NB4 (cell line): Measurements from ENCODE around the gene STRADA.

ENCODE experiments used
- MYC ChIP-seq: IDR thresholded peaks from 2 replicates; pipeline ENCODE4 v1.6.1; 2011; ENCODE audit warnings: low read depth, low read length
- POLR2A ChIP-seq: IDR thresholded peaks from 2 replicates; pipeline ENCODE4 v1.6.1; 2011; ENCODE audit warnings: mild to moderate bottlenecking; ENCODE audit not compliant: insufficient read length; ENCODE audit errors: extremely low read depth
- TF ChIP-seq, protein P1 (sequence below): IDR thresholded peaks from one replicate; pipeline ENCODE4 v1.5.1; 2012; ENCODE audit warnings: low read depth, low read length
- TF ChIP-seq, protein P2 (sequence below): IDR thresholded peaks from 2 replicates; pipeline ENCODE4 v1.6.1; 2011; ENCODE audit warnings: low read depth, low read length

DNA sequence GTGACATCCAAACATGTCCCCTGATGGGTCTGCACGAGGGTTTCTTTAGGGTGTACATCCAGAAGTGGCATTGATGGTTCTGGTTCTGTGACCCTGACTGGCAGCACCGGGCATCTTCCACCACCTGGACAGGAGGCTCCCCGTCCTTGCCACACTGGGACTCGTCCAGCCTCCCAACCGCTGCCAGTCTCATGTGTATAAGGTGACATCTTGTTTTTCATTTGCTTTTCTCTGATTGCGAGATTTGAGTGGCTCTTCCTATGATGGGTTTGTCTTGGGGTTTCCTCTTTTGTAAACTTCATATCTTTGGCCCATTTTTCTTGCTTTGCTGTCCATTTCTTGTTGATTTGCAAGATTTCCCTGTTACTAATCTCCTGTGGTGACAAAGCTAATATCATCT lies 32.5 kb downstream of the STRADA start:
- no peak for TF ChIP-seq POLR2A
- TF ChIP-seq, protein P1, sequence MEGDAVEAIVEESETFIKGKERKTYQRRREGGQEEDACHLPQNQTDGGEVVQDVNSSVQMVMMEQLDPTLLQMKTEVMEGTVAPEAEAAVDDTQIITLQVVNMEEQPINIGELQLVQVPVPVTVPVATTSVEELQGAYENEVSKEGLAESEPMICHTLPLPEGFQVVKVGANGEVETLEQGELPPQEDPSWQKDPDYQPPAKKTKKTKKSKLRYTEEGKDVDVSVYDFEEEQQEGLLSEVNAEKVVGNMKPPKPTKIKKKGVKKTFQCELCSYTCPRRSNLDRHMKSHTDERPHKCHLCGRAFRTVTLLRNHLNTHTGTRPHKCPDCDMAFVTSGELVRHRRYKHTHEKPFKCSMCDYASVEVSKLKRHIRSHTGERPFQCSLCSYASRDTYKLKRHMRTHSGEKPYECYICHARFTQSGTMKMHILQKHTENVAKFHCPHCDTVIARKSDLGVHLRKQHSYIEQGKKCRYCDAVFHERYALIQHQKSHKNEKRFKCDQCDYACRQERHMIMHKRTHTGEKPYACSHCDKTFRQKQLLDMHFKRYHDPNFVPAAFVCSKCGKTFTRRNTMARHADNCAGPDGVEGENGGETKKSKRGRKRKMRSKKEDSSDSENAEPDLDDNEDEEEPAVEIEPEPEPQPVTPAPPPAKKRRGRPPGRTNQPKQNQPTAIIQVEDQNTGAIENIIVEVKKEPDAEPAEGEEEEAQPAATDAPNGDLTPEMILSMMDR = no peak
- TF ChIP-seq, protein P2, sequence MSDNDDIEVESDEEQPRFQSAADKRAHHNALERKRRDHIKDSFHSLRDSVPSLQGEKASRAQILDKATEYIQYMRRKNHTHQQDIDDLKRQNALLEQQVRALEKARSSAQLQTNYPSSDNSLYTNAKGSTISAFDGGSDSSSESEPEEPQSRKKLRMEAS = no peak
- TF ChIP-seq MYC = no peak
